OCI-LY3 (cell line): ENCODE measurements around the gene SHISA6.

ENCODE experiments used
- EZH2phosphoT487 ChIP-seq: fragments of 200-600 bp; shearing (Covaris generic); IDR thresholded peaks from 2 replicates; pipeline ENCODE4 v1.6.1; 2018; ENCODE audit warnings: antibody characterized with exemption, mixed run types, low read depth
- TF ChIP-seq, protein P1 (sequence below): fragments of 200-600, 300-600 bp; sonication (generic); IDR thresholded peaks from 2 replicates; pipeline ENCODE4 v1.5.1; 2014; ENCODE audit warnings: antibody characterized with exemption, low read length, low read depth

DNA sequence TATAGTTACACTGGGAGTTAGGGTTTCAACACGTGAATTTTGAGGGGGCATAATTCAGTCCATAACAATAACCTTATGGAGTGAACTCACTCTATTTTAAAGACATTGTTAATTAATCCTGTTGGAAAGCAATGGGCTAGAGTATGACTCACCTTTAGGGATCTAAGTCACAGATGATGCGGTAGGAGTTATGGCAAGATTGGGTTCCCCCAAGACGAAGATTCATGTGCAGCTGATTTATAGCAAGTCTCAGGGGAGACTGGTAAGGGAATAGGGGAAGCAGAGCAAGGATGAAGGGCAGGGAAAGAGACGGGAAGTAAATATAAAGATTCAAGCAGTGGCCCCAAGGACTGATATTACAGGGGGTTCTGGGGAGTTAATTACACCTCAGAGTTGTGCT is 197.7 kb downstream of the SHISA6 start:
- TF ChIP-seq, protein P1, sequence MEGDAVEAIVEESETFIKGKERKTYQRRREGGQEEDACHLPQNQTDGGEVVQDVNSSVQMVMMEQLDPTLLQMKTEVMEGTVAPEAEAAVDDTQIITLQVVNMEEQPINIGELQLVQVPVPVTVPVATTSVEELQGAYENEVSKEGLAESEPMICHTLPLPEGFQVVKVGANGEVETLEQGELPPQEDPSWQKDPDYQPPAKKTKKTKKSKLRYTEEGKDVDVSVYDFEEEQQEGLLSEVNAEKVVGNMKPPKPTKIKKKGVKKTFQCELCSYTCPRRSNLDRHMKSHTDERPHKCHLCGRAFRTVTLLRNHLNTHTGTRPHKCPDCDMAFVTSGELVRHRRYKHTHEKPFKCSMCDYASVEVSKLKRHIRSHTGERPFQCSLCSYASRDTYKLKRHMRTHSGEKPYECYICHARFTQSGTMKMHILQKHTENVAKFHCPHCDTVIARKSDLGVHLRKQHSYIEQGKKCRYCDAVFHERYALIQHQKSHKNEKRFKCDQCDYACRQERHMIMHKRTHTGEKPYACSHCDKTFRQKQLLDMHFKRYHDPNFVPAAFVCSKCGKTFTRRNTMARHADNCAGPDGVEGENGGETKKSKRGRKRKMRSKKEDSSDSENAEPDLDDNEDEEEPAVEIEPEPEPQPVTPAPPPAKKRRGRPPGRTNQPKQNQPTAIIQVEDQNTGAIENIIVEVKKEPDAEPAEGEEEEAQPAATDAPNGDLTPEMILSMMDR, result no peak
- TF ChIP-seq EZH2phosphoT487, result no peak
